CD4-positive, alpha-beta T cell (primary cell): Measurements from ENCODE around the gene EGLN3. TPM values are rescaled to one million over a fixed set of nuclear protein-coding genes. Genes with fewer than 3 reads are reported as not detected.

Experiments
- ATAC-seq: fragments of 200-7000 bp; cut with Tn5 transposase; one replicate; pipeline ENCODE4 v1.10.0; 2022; ENCODE audit warnings: mild to moderate bottlenecking; ENCODE audit not compliant: poor library complexity
- CTCF ChIA-PET: fragments of 350-600 bp; sonication (Branson Sonifier 250); formaldehyde crosslinking; loops from one replicate; lab custom pipeline; 2021; ENCODE audit warnings: antibody characterized with exemption, inconsistent platforms; lab: Charles Lee
- POLR2A ChIA-PET: fragments of 350-600 bp; sonication (Branson Sonifier 250); formaldehyde crosslinking; loops from one replicate; lab custom pipeline; 2021; ENCODE audit warnings: antibody characterized with exemption, inconsistent platforms; lab: Charles Lee
- DNase-seq, 14 experiments: peaks; one replicate each; pipeline ENCODE4 v3.0.0-alpha.2; 2013 to 2020; ENCODE audit warnings: mixed read lengths in 2 of 14
- H3K27ac ChIP-seq, 2 donors: one replicate each; pipeline versions ENCODE4 v1.5.1 to v1.7.0; 2013; ENCODE audit warnings: low read length in 2 of 2, low read depth in 1 of 2, mild to moderate bottlenecking in 1 of 2
- H3K27me3 ChIP-seq, 2 experiments: 1 replicate in 1 of 2; 2 replicates in 1 of 2; pipeline versions ENCODE4 v1.6.1 to v1.7.0; 2013; ENCODE audit warnings: low read length in 2 of 2, control low read depth in 1 of 2, mild to moderate bottlenecking in 1 of 2, moderate library complexity in 1 of 2; ENCODE audit not compliant: insufficient read depth in 2 of 2, control insufficient read depth in 1 of 2
- H3K36me3 ChIP-seq: one replicate; pipeline ENCODE4 v1.6.1; 2013; ENCODE audit warnings: low read length, control low read depth; ENCODE audit not compliant: insufficient read depth
- H3K4me1 ChIP-seq: one replicate; pipeline ENCODE4 v1.6.1; 2013; ENCODE audit warnings: low read length, control low read depth; ENCODE audit not compliant: insufficient read depth
- H3K4me3 ChIP-seq: one replicate; pipeline ENCODE4 v1.5.1; 2013; ENCODE audit warnings: mild to moderate bottlenecking, low read length, moderate library complexity
- H3K9me3 ChIP-seq, 2 experiments: 1 replicate in 1 of 2; 2 replicates in 1 of 2; pipeline versions ENCODE4 v1.6.1 to v1.7.0; 2013; ENCODE audit warnings: low read length in 2 of 2, mild to moderate bottlenecking in 2 of 2, control low read depth in 1 of 2, moderate library complexity in 1 of 2; ENCODE audit not compliant: control insufficient read depth in 1 of 2, insufficient read depth in 1 of 2
- H3K27ac Mint-ChIP-seq: one replicate; pipeline ENCODE4 v1.8.0; 2020; ENCODE audit warnings: mixed read lengths
- H3K27me3 Mint-ChIP-seq: one replicate; pipeline ENCODE4 v1.8.0; 2021; ENCODE audit warnings: mixed read lengths
- H3K36me3 Mint-ChIP-seq: one replicate; pipeline ENCODE4 v1.8.0; 2021; ENCODE audit warnings: low read depth, mixed read lengths
- H3K4me1 Mint-ChIP-seq: one replicate; pipeline ENCODE4 v1.8.0; 2021; ENCODE audit warnings: low read depth, mixed read lengths
- H3K4me3 Mint-ChIP-seq: one replicate; pipeline ENCODE4 v1.8.0; 2020; ENCODE audit warnings: mild to moderate bottlenecking, mixed read lengths
- H3K9me3 Mint-ChIP-seq: one replicate; pipeline ENCODE4 v1.8.0; 2020; ENCODE audit warnings: mixed read lengths
- intact Hi-C, 2 experiments: fragments of 100-400 bp; cut with DNase I in 1 of 2; cut with micrococcal nuclease in 1 of 2; formaldehyde crosslinking; loops; one replicate each; pipeline versions ENCODE4 v1.15.1 to v1.9.0; 2023 to 2025; cut with DNase I, micrococcal nuclease
- total RNA-seq, 174 experiments: library from RNA in 2 of 174; stranded (reverse) in 2 of 174; gene quantifications; one replicate each; pipeline ENCODE4 v1.2.3 and lab custom pipeline; 2021 to 2026
- TF ChIP-seq, protein P1 (sequence below): fragments of 200-600 bp; IDR thresholded peaks from one replicate; pipeline ENCODE4 v1.8.0; 2022; ENCODE audit warnings: antibody characterized with exemption, mild to moderate bottlenecking

The EGLN3 gene
- total RNA-seq, 2 experiments from 2014 or later = 1.1 to 1.3 TPM

DNA sequence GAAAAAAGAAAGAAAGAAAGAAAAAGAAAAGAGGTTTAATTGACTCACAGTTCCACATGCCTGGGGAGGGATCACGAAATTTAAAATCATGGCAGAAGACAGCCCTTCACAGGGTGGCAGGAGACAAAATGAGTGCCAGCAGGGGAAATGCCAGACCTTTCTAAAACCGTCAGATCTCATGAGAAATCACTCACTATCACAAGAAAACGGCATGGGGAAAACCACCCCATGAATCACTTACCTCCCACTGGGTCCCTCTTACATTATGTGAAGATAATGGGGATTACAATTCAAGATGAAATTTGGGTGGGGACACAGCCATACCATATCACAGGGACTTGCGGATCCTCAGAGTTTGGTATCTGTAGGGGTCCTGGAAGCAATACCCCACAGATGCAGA, 16.3 kb upstream of the EGLN3 start:
- DNase-seq = no peak
- Histone ChIP-seq H3K9me3 (no peaks in the 10 kb centered on the region), H3K27me3 (no peaks in the 10 kb centered on the region), H3K27ac (no peak overlapping the region), H3K4me3 (no peak overlapping the region), H3K4me1 (no peaks in the 10 kb centered on the region), H3K36me3 (no peaks in the 10 kb centered on the region)
- no peak for ATAC-seq
- TF ChIP-seq, protein P1, sequence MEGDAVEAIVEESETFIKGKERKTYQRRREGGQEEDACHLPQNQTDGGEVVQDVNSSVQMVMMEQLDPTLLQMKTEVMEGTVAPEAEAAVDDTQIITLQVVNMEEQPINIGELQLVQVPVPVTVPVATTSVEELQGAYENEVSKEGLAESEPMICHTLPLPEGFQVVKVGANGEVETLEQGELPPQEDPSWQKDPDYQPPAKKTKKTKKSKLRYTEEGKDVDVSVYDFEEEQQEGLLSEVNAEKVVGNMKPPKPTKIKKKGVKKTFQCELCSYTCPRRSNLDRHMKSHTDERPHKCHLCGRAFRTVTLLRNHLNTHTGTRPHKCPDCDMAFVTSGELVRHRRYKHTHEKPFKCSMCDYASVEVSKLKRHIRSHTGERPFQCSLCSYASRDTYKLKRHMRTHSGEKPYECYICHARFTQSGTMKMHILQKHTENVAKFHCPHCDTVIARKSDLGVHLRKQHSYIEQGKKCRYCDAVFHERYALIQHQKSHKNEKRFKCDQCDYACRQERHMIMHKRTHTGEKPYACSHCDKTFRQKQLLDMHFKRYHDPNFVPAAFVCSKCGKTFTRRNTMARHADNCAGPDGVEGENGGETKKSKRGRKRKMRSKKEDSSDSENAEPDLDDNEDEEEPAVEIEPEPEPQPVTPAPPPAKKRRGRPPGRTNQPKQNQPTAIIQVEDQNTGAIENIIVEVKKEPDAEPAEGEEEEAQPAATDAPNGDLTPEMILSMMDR = no peak
- Mint-ChIP-seq H3K36me3 (no peaks in the 10 kb centered on the region), H3K27me3 (no peaks in the 10 kb centered on the region), H3K4me3 (no peak overlapping the region), H3K9me3 (peaks cover 7% of the 10 kb centered on the region), H3K4me1 (no peaks in the 10 kb centered on the region), H3K27ac (no peak overlapping the region)
- intact Hi-C loops = no loop called here
- ChIA-PET POLR2A (no interaction called here), CTCF (no interaction called here)

DNA sequence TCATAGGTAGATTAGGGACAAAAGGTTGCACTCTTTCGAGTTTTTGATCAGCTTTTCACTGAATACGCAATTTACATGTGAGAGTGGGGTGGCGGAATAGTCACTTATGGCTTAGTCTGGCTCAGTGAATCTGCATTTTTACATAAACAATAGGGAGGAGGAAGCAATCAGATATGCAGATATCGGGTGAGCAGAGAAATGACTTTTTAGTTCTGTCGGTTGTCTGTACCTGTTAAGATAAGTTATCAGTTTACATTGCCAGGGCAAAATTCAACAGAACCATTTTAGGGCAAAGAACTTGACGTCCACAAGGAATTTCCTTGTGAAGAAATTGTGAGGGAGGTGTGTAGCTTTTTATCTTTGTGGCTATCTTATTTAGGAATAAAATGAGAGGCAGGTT, 15.4 kb upstream of the EGLN3 start:
- ATAC-seq (no peak), DNase-seq (no peak)
- intact Hi-C loops = no loop called here
- TF ChIP-seq, protein P1 = no peak
- ChIA-PET POLR2A (no interaction called here), CTCF (no interaction called here)
- Histone ChIP-seq H3K4me1 (no peaks in the 10 kb centered on the region), H3K27ac (no peak overlapping the region), H3K27me3 (no peaks in the 10 kb centered on the region), H3K9me3 (no peaks in the 10 kb centered on the region), H3K36me3 (no peaks in the 10 kb centered on the region), H3K4me3 (no peak overlapping the region)
- Mint-ChIP-seq H3K9me3 (peaks cover 7% of the 10 kb centered on the region), H3K27ac (no peak overlapping the region), H3K36me3 (no peaks in the 10 kb centered on the region), H3K27me3 (no peaks in the 10 kb centered on the region), H3K4me3 (no peak overlapping the region), H3K4me1 (no peaks in the 10 kb centered on the region)

DNA sequence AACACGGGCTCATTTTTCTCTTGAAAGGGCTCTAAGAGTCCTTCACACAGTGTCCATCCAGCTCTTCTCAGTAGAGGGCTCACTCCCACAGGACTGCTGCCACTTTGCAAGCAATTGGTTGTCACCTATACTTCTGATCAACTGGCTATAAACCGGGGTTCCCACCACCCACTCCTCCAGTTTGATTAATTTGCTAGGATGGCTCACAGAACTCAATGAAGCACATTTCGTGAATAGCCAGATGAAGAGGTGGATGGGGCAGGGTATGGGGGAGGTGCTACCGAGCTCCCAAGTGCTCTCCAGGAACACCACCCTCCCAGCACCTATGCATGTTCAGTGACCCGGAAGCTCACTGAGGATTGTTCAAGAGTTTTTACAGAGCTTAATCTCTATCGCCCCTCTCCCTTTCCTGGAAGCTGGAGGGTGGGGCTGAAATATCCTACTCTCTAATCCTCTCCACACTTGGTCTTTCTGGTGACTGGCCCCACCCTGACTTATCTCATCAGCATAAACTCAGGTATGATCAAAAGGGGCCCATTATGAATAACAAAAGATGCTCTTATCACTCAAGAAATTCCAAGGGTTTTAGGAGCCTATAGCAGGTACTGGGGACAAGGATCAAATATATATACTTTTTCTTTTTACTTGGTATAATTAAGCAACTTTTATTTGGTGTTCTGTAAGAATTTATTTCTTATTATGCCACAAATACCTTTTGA, 13.9 kb upstream of the EGLN3 start:
- TF ChIP-seq, protein P1 = no peak
- Histone ChIP-seq H3K27ac (no peak overlapping the region), H3K27me3 (no peaks in the 10 kb centered on the region), H3K4me3 (no peak overlapping the region), H3K36me3 (no peaks in the 10 kb centered on the region), H3K9me3 (no peaks in the 10 kb centered on the region), H3K4me1 (peaks cover 4% of the 10 kb centered on the region)
- no peak for ATAC-seq
- ChIA-PET CTCF (no interaction called here), POLR2A (no interaction called here)
- peaks cover 2% of the 10 kb centered on the region for H3K4me1 Mint-ChIP-seq
- no peaks in the 10 kb centered on the region for H3K27me3 Mint-ChIP-seq
- peaks cover under 1% of the 10 kb centered on the region for H3K9me3 Mint-ChIP-seq
- H3K27ac Mint-ChIP-seq = no peak overlapping the region
- DNase-seq = no peak
- no peak overlapping the region for H3K4me3 Mint-ChIP-seq
- intact Hi-C loops = no loop called here
- H3K36me3 Mint-ChIP-seq = no peaks in the 10 kb centered on the region
